Neuronal stem cell (in vitro differentiated cells): ENCODE measurements around the gene PTPRM.

Source experiments
- DNase-seq: peaks from one replicate; pipeline ENCODE4 v3.0.0-alpha.2; 2013; ENCODE audit warnings: low spot score
- H2AFZ ChIP-seq: one replicate; pipeline ENCODE4 v1.6.1; 2013; ENCODE audit warnings: mild to moderate bottlenecking, low read length, inconsistent platforms
- H2AK5ac ChIP-seq: 2 replicates; pipeline ENCODE4 v1.6.1; 2013; ENCODE audit warnings: low read depth, mild to moderate bottlenecking, inconsistent platforms, low read length, moderate library complexity, mixed read lengths
- H2BK120ac ChIP-seq: 2 replicates; pipeline ENCODE4 v1.6.1; 2013; ENCODE audit warnings: low read depth, mild to moderate bottlenecking, inconsistent platforms, low read length, moderate library complexity, mixed read lengths
- H2BK12ac ChIP-seq: one replicate; pipeline ENCODE4 v1.6.1; 2013; ENCODE audit warnings: low read length, inconsistent platforms
- H2BK15ac ChIP-seq: 2 replicates; pipeline ENCODE4 v1.6.1; 2013; ENCODE audit warnings: mild to moderate bottlenecking, low read length, inconsistent platforms, mixed read lengths
- H2BK5ac ChIP-seq: one replicate; pipeline ENCODE4 v1.6.1; 2013; ENCODE audit warnings: inconsistent platforms, mild to moderate bottlenecking, low read length, moderate library complexity
- H3K14ac ChIP-seq: one replicate; pipeline ENCODE4 v1.6.1; 2013; ENCODE audit warnings: low read length, inconsistent platforms
- H3K18ac ChIP-seq: 2 replicates; pipeline ENCODE4 v1.6.1; 2013; ENCODE audit warnings: low read length, inconsistent platforms
- H3K23ac ChIP-seq: 2 replicates; pipeline ENCODE4 v1.6.1; 2013; ENCODE audit warnings: low read depth, mild to moderate bottlenecking, mixed read lengths, low read length, inconsistent platforms; ENCODE audit not compliant: poor library complexity
- H3K27ac ChIP-seq: replicated peaks from 3 replicates; pipeline ENCODE4 v1.5.1; 2013; ENCODE audit warnings: low read length, inconsistent platforms
- H3K27me3 ChIP-seq, 3 experiments: 2 replicates each; pipeline ENCODE4 v1.6.1; 2013; ENCODE audit warnings: low read length in 3 of 3, mild to moderate bottlenecking in 2 of 3, inconsistent platforms in 1 of 3, low read depth in 1 of 3, mixed read lengths in 1 of 3, moderate library complexity in 1 of 3; ENCODE audit not compliant: control insufficient read depth in 3 of 3, insufficient read depth in 3 of 3
- H3K36me3 ChIP-seq, 2 donors: replicated peaks in 1 of 2; 2 replicates each; pipeline ENCODE4 v1.6.1; 2013; ENCODE audit warnings: low read length in 2 of 2; ENCODE audit not compliant: control insufficient read depth in 2 of 2, insufficient read depth in 2 of 2
- H3K4ac ChIP-seq: 2 replicates; pipeline ENCODE4 v1.6.1; 2013; ENCODE audit warnings: inconsistent platforms, mild to moderate bottlenecking, low read length, moderate library complexity
- H3K4me1 ChIP-seq, 2 donors: 1 replicate in 1 of 2; 2 replicates in 1 of 2; pipeline ENCODE4 v1.6.1; 2013; ENCODE audit warnings: low read length in 2 of 2, low read depth in 1 of 2; ENCODE audit not compliant: control insufficient read depth in 2 of 2, insufficient read depth in 1 of 2
- H3K4me2 ChIP-seq: one replicate; pipeline ENCODE4 v1.6.1; 2013; ENCODE audit warnings: mild to moderate bottlenecking, low read length, inconsistent platforms; ENCODE audit not compliant: insufficient read depth, poor library complexity, severe bottlenecking
- H3K4me3 ChIP-seq, 2 donors: 2 replicates each; pipeline ENCODE4 v1.5.1; 2013; ENCODE audit warnings: low read length in 2 of 2, mild to moderate bottlenecking in 2 of 2, inconsistent platforms in 1 of 2, moderate library complexity in 1 of 2
- H3K79me1 ChIP-seq: one replicate; pipeline ENCODE4 v1.6.1; 2013; ENCODE audit warnings: low read depth, mild to moderate bottlenecking, inconsistent platforms, low read length, moderate library complexity
- H3K9ac ChIP-seq: one replicate; pipeline ENCODE4 v1.6.1; 2013; ENCODE audit warnings: mild to moderate bottlenecking, low read depth, low read length, inconsistent platforms; ENCODE audit not compliant: poor library complexity
- H3K9me3 ChIP-seq, 2 donors: replicated peaks in 1 of 2; 2 replicates each; pipeline versions ENCODE3 to v1.6.1; 2013; ENCODE audit warnings: low read length in 2 of 2, mild to moderate bottlenecking in 2 of 2, inconsistent platforms in 1 of 2, low read depth in 1 of 2, mixed read lengths in 1 of 2, moderate library complexity in 1 of 2; ENCODE audit not compliant: control insufficient read depth in 2 of 2, insufficient read depth in 1 of 2
- H4K8ac ChIP-seq: one replicate; pipeline ENCODE4 v1.6.1; 2013; ENCODE audit warnings: low read depth, mild to moderate bottlenecking, inconsistent platforms, low read length, moderate library complexity
- H4K91ac ChIP-seq: one replicate; pipeline ENCODE4 v1.6.1; 2013; ENCODE audit warnings: low read length, low read depth, mild to moderate bottlenecking, inconsistent platforms; ENCODE audit not compliant: poor library complexity
- WGBS, 2 donors: extraction: QIAGEN DNeasy Blood & Tissue Kit; methylation state at CpG; one replicate each; pipeline ENCODE4 v1.1.7; 2013; ENCODE audit warnings: missing lambda C conversion rate in 2 of 2, mixed read lengths in 1 of 2; ENCODE audit not compliant: insufficient read length in 2 of 2, insufficient replicate concordance in 1 of 2; ENCODE audit errors: extremely low coverage in 2 of 2; 5-methylcytosine and 5-hydroxymethylcytosine counted together

Gene PTPRM

DNA sequence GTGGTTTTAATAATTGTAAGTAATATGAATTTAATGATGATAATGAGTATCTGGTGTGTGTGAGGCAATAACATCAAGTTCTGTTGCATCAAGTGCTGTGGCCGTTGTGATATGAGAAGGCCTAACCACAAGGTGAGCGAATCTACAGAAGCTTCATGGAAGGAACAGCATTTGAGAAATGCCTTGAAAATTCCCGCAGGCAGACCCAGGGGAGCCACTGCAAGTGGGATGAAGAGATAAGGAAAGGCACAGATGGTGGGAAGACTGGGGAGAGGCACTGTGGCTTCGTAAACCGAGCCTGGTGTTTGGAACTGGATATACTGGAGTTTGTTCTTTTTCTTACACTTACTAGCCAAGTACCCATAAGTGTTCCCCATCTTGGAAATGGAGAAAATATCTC lies 357.5 kb downstream of the PTPRM start:
- WGBS, 2 donors, result no CpG with 5 or more reads among the region's 5 CpGs
- DNase-seq, result no peak
- no peaks in the 10 kb centered on the region for H3K4me1 ChIP-seq

DNA sequence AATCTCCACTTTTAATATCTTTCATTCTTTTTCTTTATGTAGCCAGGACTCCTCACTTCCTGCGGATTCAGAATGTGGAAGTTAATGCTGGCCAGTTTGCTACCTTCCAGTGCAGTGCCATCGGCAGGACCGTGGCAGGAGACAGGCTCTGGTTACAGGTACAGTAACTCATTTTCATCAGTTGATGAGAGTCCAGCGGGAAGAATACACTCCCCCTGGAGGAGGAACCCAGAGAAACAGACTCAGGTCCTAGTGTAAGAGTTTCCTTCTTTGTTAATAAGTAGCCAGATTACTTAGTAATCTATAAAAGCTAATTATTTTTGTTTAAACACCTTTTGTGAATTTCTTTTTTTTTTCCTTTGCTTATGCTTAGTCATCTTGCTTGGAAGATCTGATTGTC lies 359.4 kb downstream of the PTPRM start:
- H4K91ac ChIP-seq, result no peak overlapping the region
- no peaks in the 10 kb centered on the region for H3K79me1 ChIP-seq
- H3K9me3 ChIP-seq, result peaks cover 0 to 2% of the 10 kb centered on the region in 2 donors
- no peak overlapping the region for H3K27ac ChIP-seq
- H3K36me3 ChIP-seq, result no peaks in the 10 kb centered on the region
- no peak overlapping the region for H2BK12ac ChIP-seq
- no peak overlapping the region for H2AFZ ChIP-seq
- WGBS, 2 donors, result no CpG with 5 or more reads among the region's 4 CpGs
- no peak overlapping the region for H2BK5ac ChIP-seq
- H3K4me1 ChIP-seq, result no peaks in the 10 kb centered on the region
- H3K27me3 ChIP-seq, result no peaks in the 10 kb centered on the region
- H3K4ac ChIP-seq, result no peak overlapping the region
- H2BK120ac ChIP-seq, result no peak overlapping the region
- DNase-seq, result no peak
- H3K4me3 ChIP-seq, result no peak overlapping the region
- H3K14ac ChIP-seq, result no peak overlapping the region
- no peak overlapping the region for H3K23ac ChIP-seq
- H4K8ac ChIP-seq, result no peak overlapping the region
- no peak overlapping the region for H3K18ac ChIP-seq
- H2BK15ac ChIP-seq, result no peak overlapping the region
- no peak overlapping the region for H3K9ac ChIP-seq
- no peak overlapping the region for H2AK5ac ChIP-seq
- H3K4me2 ChIP-seq, result no peak overlapping the region

More for the DNA sequence above, 357.5 kb downstream of the PTPRM start:
- H2AK5ac ChIP-seq, result no peak overlapping the region
- H3K18ac ChIP-seq, result no peak overlapping the region
- no peak overlapping the region for H2BK12ac ChIP-seq
- no peak overlapping the region for H3K4me2 ChIP-seq
- no peak overlapping the region for H3K4me3 ChIP-seq
- no peak overlapping the region for H4K91ac ChIP-seq
- H3K27ac ChIP-seq, result no peak overlapping the region
- H3K79me1 ChIP-seq, result no peaks in the 10 kb centered on the region
- no peak overlapping the region for H3K23ac ChIP-seq
- H3K9me3 ChIP-seq, result peaks cover 0 to 2% of the 10 kb centered on the region in 2 donors
- no peak overlapping the region for H3K14ac ChIP-seq
- H3K9ac ChIP-seq, result no peak overlapping the region
- H2BK5ac ChIP-seq, result no peak overlapping the region
- no peaks in the 10 kb centered on the region for H3K27me3 ChIP-seq
- no peak overlapping the region for H2BK15ac ChIP-seq
- H3K4ac ChIP-seq, result no peak overlapping the region
- no peak overlapping the region for H4K8ac ChIP-seq
- H2AFZ ChIP-seq, result no peak overlapping the region
- no peak overlapping the region for H2BK120ac ChIP-seq
- H3K36me3 ChIP-seq, result no peaks in the 10 kb centered on the region

DNA sequence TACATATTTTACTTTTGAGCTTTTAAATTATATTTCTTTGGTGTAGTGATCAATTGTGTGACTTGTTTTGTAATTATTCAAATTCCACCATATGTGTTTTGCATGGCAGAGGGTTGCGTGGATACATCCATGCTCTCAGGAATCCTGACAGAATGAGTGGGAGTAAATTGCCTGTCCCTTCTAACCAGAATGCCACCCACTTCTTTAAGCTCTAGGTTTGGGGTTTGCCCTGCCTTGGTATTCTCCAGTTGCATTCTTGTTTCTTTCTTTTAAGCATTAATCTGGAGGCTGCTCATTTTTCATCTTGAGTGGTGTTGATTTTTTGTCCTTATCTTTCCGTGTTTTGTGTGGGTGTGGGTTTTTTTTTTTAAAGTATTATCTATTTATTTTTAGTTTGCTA lies 360.0 kb downstream of the PTPRM start:
- no peaks in the 10 kb centered on the region for H3K79me1 ChIP-seq
- H4K8ac ChIP-seq, result no peak overlapping the region
- H3K9ac ChIP-seq, result no peak overlapping the region
- no peak overlapping the region for H3K23ac ChIP-seq
- H3K27me3 ChIP-seq, result no peaks in the 10 kb centered on the region
- no peak overlapping the region for H2BK5ac ChIP-seq
- no peak overlapping the region for H3K14ac ChIP-seq
- H2AFZ ChIP-seq, result no peak overlapping the region
- H3K9me3 ChIP-seq, result no peaks in the 10 kb centered on the region
- no peak overlapping the region for H3K27ac ChIP-seq
- H3K36me3 ChIP-seq, result no peaks in the 10 kb centered on the region
- H3K18ac ChIP-seq, result no peak overlapping the region
- no peak overlapping the region for H2BK12ac ChIP-seq
- no peak overlapping the region for H2AK5ac ChIP-seq
- DNase-seq, result no peak
- H2BK120ac ChIP-seq, result no peak overlapping the region
- H4K91ac ChIP-seq, result no peak overlapping the region
- H3K4ac ChIP-seq, result no peak overlapping the region
- H2BK15ac ChIP-seq, result no peak overlapping the region
- no CpG with 5 or more reads among the region's 2 CpGs for WGBS, 2 donors
- no peak overlapping the region for H3K4me2 ChIP-seq
- H3K4me3 ChIP-seq, result no peak overlapping the region
- H3K4me1 ChIP-seq, result peaks cover 2 to 5% of the 10 kb centered on the region in 2 donors

DNA sequence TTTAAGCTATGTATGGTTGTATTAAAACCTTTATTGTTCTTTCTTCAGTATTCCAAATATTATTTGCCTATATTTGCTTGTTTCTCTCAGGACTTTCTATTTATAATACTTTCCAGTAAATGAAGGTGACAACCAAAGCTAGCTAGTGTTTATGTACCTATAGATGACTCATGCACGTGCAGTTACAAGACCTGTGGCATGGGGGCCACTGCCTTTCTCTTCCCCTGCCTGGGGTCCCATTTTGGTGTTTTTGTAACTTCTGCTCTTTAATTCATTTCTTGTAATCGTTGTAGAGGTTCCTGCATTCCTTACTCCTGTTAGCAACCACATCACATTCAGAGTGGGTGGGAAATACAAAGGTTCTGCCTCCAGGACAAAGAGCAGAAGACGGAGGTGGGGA lies 364.6 kb downstream of the PTPRM start:
- no peak for DNase-seq
- WGBS, 2 donors, result no CpG with 5 or more reads among the region's 3 CpGs
- no peak overlapping the region for H4K8ac ChIP-seq
- no peak overlapping the region for H3K27ac ChIP-seq
- peaks cover 0 to under 1% of the 10 kb centered on the region in 2 donors for H3K9me3 ChIP-seq
- no peak overlapping the region for H3K4me2 ChIP-seq
- no peaks in the 10 kb centered on the region for H3K79me1 ChIP-seq
- no peak overlapping the region for H3K18ac ChIP-seq
- no peak overlapping the region for H2BK12ac ChIP-seq
- H3K27me3 ChIP-seq, result no peaks in the 10 kb centered on the region
- no peak overlapping the region for H2AK5ac ChIP-seq
- H3K9ac ChIP-seq, result no peak overlapping the region
- H2AFZ ChIP-seq, result no peak overlapping the region
- no peak overlapping the region for H2BK15ac ChIP-seq
- no peak overlapping the region for H4K91ac ChIP-seq
- no peak overlapping the region for H2BK5ac ChIP-seq
- no peak overlapping the region for H3K14ac ChIP-seq
- H3K4me1 ChIP-seq, result peaks cover 2 to 5% of the 10 kb centered on the region in 2 donors
- no peak overlapping the region for H3K23ac ChIP-seq
- no peak overlapping the region for H2BK120ac ChIP-seq
- H3K4me3 ChIP-seq, result no peak overlapping the region
- H3K4ac ChIP-seq, result no peak overlapping the region
- H3K36me3 ChIP-seq, result no peaks in the 10 kb centered on the region
